GM12878 (cell line): ENCODE results near the gene SEMA3A. TPM values are rescaled to one million over a fixed set of nuclear protein-coding genes. Genes with fewer than 3 reads are reported as not detected.

Source experiments
- ATAC-seq: fragments of 200-7000 bp; cut with Tn5 transposase; 3 replicates; pipeline ENCODE4 v1.9.1; 2020; ENCODE audit warnings: mild to moderate bottlenecking, moderate library complexity
- BruUV-seq: library from RNA; stranded (reverse); fragments of 400-500 nt; replicated peaks from 2 replicates; lab custom pipeline; 2021; lab: Mats Ljungman, UMichigan
- CTCF ChIA-PET: fragments of 300-600 bp; sonication (Branson Sonifier 250); formaldehyde crosslinking; extraction: SDS; loops from one replicate; lab custom pipeline; 2021; ENCODE audit warnings: inconsistent platforms; lab: Yijun Ruan, JAX
- POLR2A ChIA-PET: fragments of 350-600 bp; formaldehyde crosslinking; extraction: SDS; loops from one replicate; lab custom pipeline; 2021; ENCODE audit warnings: inconsistent platforms; lab: Charles Lee
- RAD21 ChIA-PET: fragments of 300-600 bp; sonication (Branson Sonifier 250); formaldehyde crosslinking; loops from one replicate; lab custom pipeline; 2023; ENCODE audit warnings: antibody characterized with exemption; ENCODE audit not compliant: unreplicated experiment; lab: Charles Lee
- SMC1A ChIA-PET: fragments of 300-600 bp; sonication (Branson Sonifier 250); formaldehyde crosslinking; loops from one replicate; lab custom pipeline; 2023; ENCODE audit not compliant: unreplicated experiment, uncharacterized antibody; lab: Charles Lee
- DNase-seq: peaks from one replicate; pipeline ENCODE4 v3.0.0-alpha.2; 2011; ENCODE audit warnings: low read depth, low spot score
- FAIRE-seq: peaks from 3 replicates; lab custom pipeline; 2011; peaks lifted over from hg19 to GRCh38; lab: Jason Lieb, UNC
- H2AFZ ChIP-seq: 2 replicates; pipeline ENCODE4 v1.6.0; 2011; ENCODE audit warnings: low read depth, low read length, control low read depth; ENCODE audit not compliant: control insufficient read depth
- H3K27ac ChIP-seq: 2 replicates; pipeline ENCODE4 v1.5.1; 2011; ENCODE audit warnings: control low read depth; ENCODE audit not compliant: control insufficient read depth, insufficient read depth
- H3K27me3 ChIP-seq, 2 experiments: replicated peaks in 1 of 2; 2 replicates each; pipeline versions ENCODE4 v1.6.0 to v1.6.1; 2011; ENCODE audit warnings: low read length in 1 of 2; ENCODE audit not compliant: control insufficient read depth in 2 of 2, insufficient read depth in 2 of 2
- H3K36me3 ChIP-seq, 2 experiments: 2 replicates each; pipeline ENCODE4 v1.5.1; 2011; ENCODE audit warnings: low read length in 1 of 2; ENCODE audit not compliant: control insufficient read depth in 2 of 2, insufficient read depth in 2 of 2
- H3K4me1 ChIP-seq: 2 replicates; pipeline ENCODE4 v1.6.1; 2011; ENCODE audit warnings: mild to moderate bottlenecking, low read length, moderate library complexity, mixed read lengths; ENCODE audit not compliant: control insufficient read depth, insufficient read depth
- H3K4me2 ChIP-seq: 2 replicates; pipeline ENCODE4 v1.6.0; 2011; ENCODE audit warnings: control low read depth; ENCODE audit not compliant: control insufficient read depth, insufficient read depth
- H3K4me3 ChIP-seq: fragments of 200-600 bp; sonication (generic); 2 replicates; pipeline ENCODE4 v1.5.1; 2016
- H3K79me2 ChIP-seq: 2 replicates; pipeline ENCODE4 v1.6.0; 2011; ENCODE audit warnings: low read length; ENCODE audit not compliant: control insufficient read depth, insufficient read depth
- H3K9ac ChIP-seq: 2 replicates; pipeline ENCODE4 v1.8.0; 2011; ENCODE audit warnings: low read length, control low read depth, mixed read lengths; ENCODE audit not compliant: control insufficient read depth, insufficient read depth
- H3K9me3 ChIP-seq: replicated peaks from 3 replicates; pipeline ENCODE4 v1.5.1; 2011; ENCODE audit warnings: mild to moderate bottlenecking, low read length; ENCODE audit not compliant: control insufficient read depth, insufficient read depth
- H4K20me1 ChIP-seq: 2 replicates; pipeline ENCODE4 v1.6.0; 2011; ENCODE audit not compliant: control insufficient read depth, insufficient read depth
- EGR1 ChIP-seq, 2 experiments: IDR thresholded peaks; 1 replicate in 1 of 2; 2 replicates in 1 of 2; pipeline ENCODE4 v1.6.1; 2011 to 2012; ENCODE audit warnings: low read depth in 2 of 2, low read length in 2 of 2, borderline replicate concordance in 1 of 2, mild to moderate bottlenecking in 1 of 2, moderate library complexity in 1 of 2
- FOS ChIP-seq: IDR thresholded peaks from 3 replicates; pipeline ENCODE4 v1.6.1; 2011; ENCODE audit warnings: borderline replicate concordance; ENCODE audit not compliant: insufficient read length; ENCODE audit errors: extremely low read depth
- NBN ChIP-seq: fragments of 450-650 bp; IDR thresholded peaks from 2 replicates; pipeline ENCODE4 v1.6.1; 2016
- NFIC ChIP-seq: IDR thresholded peaks from 2 replicates; pipeline ENCODE4 v1.6.1; 2012; ENCODE audit warnings: low read depth, mild to moderate bottlenecking, inconsistent platforms, low read length, moderate library complexity
- PML ChIP-seq: IDR thresholded peaks from 2 replicates; pipeline ENCODE4 v1.6.1; 2012; ENCODE audit warnings: low read length, inconsistent platforms
- POU2F2 ChIP-seq: IDR thresholded peaks from 3 replicates; pipeline ENCODE4 v1.6.1; 2011; ENCODE audit warnings: low read depth, mild to moderate bottlenecking, low read length, borderline replicate concordance
- SP1 ChIP-seq: IDR thresholded peaks from one replicate; pipeline ENCODE4 v1.6.1; 2011; ENCODE audit warnings: low read depth, low read length
- TCF7 ChIP-seq: IDR thresholded peaks from 2 replicates; pipeline ENCODE4 v1.6.1; 2014; ENCODE audit warnings: antibody characterized with exemption, borderline replicate concordance
- YBX1 ChIP-seq: fragments of 450-650 bp; IDR thresholded peaks from 2 replicates; pipeline ENCODE4 v1.6.1; 2016; ENCODE audit warnings: antibody characterized with exemption
- ZNF217 ChIP-seq: fragments of 450-650 bp; IDR thresholded peaks from 2 replicates; pipeline ENCODE4 v1.6.1; 2017; ENCODE audit warnings: antibody characterized with exemption, mild to moderate bottlenecking
- ZSCAN29 ChIP-seq: fragments of 450-650 bp; IDR thresholded peaks from 2 replicates; pipeline ENCODE4 v1.6.1; 2017; ENCODE audit warnings: mild to moderate bottlenecking, moderate library complexity
- in situ Hi-C: fragments of 300-500 bp; cut with MboI; formaldehyde crosslinking; loops from 9 replicates; pipeline ENCODE4 v1.14.3; 2018; ENCODE audit warnings: mixed read lengths
- intact Hi-C: fragments of 100-400 bp; cut with micrococcal nuclease; formaldehyde crosslinking; loops from one replicate; pipeline ENCODE4 v1.14.2; 2022; ENCODE audit not compliant: unreplicated experiment
- polyA plus RNA-seq, 11 experiments: library from polyadenylated mRNA; depleted of rRNA in 4 of 11; unstranded in 6 of 11; stranded (reverse) in 5 of 11; fragments of >200 nt; fragmentation: Nextera tagmentation in 4 of 11; fragmentation: Illumina TruSeq in 1 of 11; extraction: Ambion mirVana in 4 of 11; extraction: Trizol in 1 of 11; gene quantifications; 1 replicate in 1 of 11; 2 replicates in 10 of 11; pipeline versions ENCODE4 v1.2.1 to v1.2.3, GENCODE V29; 2011 to 2016; ENCODE audit warnings: inconsistent platforms in 2 of 11, missing spikeins in 2 of 11, low read depth in 1 of 11
- total RNA-seq, 4 experiments: library from RNA; depleted of rRNA in 3 of 4; stranded (reverse); fragments of >200 nt in 3 of 4; fragmentation: Illumina TruSeq in 1 of 4; extraction: Trizol in 1 of 4; gene quantifications; 2 replicates each; pipeline versions ENCODE4 v1.2.1 to v1.2.3, GENCODE V29; 2013 to 2021
- TF ChIP-seq, protein P1 (sequence below): IDR thresholded peaks from 2 replicates; pipeline ENCODE4 v1.6.1; 2011; ENCODE audit warnings: borderline replicate concordance, low read depth, mild to moderate bottlenecking, moderate library complexity, low read length; ENCODE audit not compliant: insufficient read depth, poor library complexity, severe bottlenecking
- TF ChIP-seq, protein P2 (sequence below): IDR thresholded peaks from 2 replicates; pipeline ENCODE4 v1.6.1; 2012; ENCODE audit warnings: improper control_type of control experiment, low read depth, low read length; ENCODE audit not compliant: insufficient replicate concordance
- TF ChIP-seq, protein P3 (sequence below): fragments of 150-350 bp; IDR thresholded peaks from 2 replicates; pipeline ENCODE4 v1.6.1; 2014; ENCODE audit warnings: mild to moderate bottlenecking, low read depth, low read length
- TF ChIP-seq, protein P4 (sequence below): fragments of 450-650 bp; IDR thresholded peaks from 2 replicates; pipeline ENCODE4 v1.6.1; 2017; ENCODE audit warnings: antibody characterized with exemption, mild to moderate bottlenecking, moderate library complexity

SEMA3A gene
- total and polyA plus RNA-seq, 10 of the 15 experiments (the other 5 are each of a cell fraction or from before 2014, with no cell fraction given): 0.01 to 3.3 (median 0.24) TPM

DNA sequence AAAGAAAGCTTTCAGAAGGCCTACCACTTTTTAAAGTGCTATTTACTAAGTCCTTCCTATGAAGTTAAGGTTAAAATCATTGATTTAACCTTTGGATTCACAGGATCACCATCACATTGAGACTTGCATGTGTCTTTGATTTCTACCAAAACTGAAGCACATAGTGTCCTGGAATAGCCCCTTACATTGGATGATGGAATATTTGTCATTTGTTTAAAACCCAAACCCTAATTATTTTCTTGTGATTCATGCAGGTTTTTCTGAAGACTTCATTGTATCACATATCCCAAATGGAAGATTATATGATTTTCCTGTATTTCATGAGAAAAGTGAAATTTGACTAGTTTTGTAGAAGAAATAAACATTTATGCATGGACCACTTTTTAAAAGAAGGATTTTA, 3.3 kb downstream of the SEMA3A start:
- no peaks in the 10 kb centered on the region for H3K4me1 ChIP-seq
- no peaks in the 10 kb centered on the region for H3K36me3 ChIP-seq
- no peak overlapping the region for H3K4me3 ChIP-seq
- in situ Hi-C loops (no loop called here), intact Hi-C loops (no loop called here)
- H3K9ac ChIP-seq: no peak overlapping the region
- no peak for DNase-seq
- H3K27me3 ChIP-seq: no peaks in the 10 kb centered on the region
- no peaks in the 10 kb centered on the region for H3K79me2 ChIP-seq
- SMC1A ChIA-PET: interaction anchor here (0.6 to 1.2 kb wide), 4 partner anchors 78 to 831 kb away, joined by 3 to 4 read pairs (median 4); no protein-coding TSS in a partner anchor
- H4K20me1 ChIP-seq: no peaks in the 10 kb centered on the region
- no peaks in the 10 kb centered on the region for H3K9me3 ChIP-seq
- no peak for FAIRE-seq
- H2AFZ ChIP-seq: no peak overlapping the region
- POLR2A ChIA-PET: no interaction called here
- CTCF ChIA-PET: interaction anchor here (2.7 kb wide), 1 partner anchor 255 kb away, joined by 8 read pairs; no protein-coding TSS in a partner anchor
- no peak overlapping the region for H3K27ac ChIP-seq
- ATAC-seq: no peak
- no TSS peak for BruUV-seq
- H3K4me2 ChIP-seq: no peak overlapping the region
- RAD21 ChIA-PET: interaction anchor here (0.8 kb wide), 2 partner anchors 198 to 257 kb away, joined by 3 read pairs; no protein-coding TSS in a partner anchor
- TF ChIP-seq FOS (no peak), TCF7 (no peak), PML (no peak), YBX1 (no peak), NFIC (no peak), ZSCAN29 (no peak), EGR1 (IDR thresholded peaks at IDR 0.05; ENCODE audit: borderline replicate concordance in 1 of 2, low read depth in 2 of 2, low read length in 2 of 2) (no peak), POU2F2 (no peak), ZNF217 (no peak), NBN (no peak), SP1 (no peak)
- TF ChIP-seq, protein P1, sequence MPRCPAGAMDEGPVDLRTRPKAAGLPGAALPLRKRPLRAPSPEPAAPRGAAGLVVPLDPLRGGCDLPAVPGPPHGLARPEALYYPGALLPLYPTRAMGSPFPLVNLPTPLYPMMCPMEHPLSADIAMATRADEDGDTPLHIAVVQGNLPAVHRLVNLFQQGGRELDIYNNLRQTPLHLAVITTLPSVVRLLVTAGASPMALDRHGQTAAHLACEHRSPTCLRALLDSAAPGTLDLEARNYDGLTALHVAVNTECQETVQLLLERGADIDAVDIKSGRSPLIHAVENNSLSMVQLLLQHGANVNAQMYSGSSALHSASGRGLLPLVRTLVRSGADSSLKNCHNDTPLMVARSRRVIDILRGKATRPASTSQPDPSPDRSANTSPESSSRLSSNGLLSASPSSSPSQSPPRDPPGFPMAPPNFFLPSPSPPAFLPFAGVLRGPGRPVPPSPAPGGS: no peak
- TF ChIP-seq, protein P2, sequence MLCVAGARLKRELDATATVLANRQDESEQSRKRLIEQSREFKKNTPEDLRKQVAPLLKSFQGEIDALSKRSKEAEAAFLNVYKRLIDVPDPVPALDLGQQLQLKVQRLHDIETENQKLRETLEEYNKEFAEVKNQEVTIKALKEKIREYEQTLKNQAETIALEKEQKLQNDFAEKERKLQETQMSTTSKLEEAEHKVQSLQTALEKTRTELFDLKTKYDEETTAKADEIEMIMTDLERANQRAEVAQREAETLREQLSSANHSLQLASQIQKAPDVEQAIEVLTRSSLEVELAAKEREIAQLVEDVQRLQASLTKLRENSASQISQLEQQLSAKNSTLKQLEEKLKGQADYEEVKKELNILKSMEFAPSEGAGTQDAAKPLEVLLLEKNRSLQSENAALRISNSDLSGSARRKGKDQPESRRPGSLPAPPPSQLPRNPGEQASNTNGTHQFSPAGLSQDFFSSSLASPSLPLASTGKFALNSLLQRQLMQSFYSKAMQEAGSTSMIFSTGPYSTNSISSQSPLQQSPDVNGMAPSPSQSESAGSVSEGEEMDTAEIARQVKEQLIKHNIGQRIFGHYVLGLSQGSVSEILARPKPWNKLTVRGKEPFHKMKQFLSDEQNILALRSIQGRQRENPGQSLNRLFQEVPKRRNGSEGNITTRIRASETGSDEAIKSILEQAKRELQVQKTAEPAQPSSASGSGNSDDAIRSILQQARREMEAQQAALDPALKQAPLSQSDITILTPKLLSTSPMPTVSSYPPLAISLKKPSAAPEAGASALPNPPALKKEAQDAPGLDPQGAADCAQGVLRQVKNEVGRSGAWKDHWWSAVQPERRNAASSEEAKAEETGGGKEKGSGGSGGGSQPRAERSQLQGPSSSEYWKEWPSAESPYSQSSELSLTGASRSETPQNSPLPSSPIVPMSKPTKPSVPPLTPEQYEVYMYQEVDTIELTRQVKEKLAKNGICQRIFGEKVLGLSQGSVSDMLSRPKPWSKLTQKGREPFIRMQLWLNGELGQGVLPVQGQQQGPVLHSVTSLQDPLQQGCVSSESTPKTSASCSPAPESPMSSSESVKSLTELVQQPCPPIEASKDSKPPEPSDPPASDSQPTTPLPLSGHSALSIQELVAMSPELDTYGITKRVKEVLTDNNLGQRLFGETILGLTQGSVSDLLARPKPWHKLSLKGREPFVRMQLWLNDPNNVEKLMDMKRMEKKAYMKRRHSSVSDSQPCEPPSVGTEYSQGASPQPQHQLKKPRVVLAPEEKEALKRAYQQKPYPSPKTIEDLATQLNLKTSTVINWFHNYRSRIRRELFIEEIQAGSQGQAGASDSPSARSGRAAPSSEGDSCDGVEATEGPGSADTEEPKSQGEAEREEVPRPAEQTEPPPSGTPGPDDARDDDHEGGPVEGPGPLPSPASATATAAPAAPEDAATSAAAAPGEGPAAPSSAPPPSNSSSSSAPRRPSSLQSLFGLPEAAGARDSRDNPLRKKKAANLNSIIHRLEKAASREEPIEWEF: no peak
- TF ChIP-seq, protein P3, sequence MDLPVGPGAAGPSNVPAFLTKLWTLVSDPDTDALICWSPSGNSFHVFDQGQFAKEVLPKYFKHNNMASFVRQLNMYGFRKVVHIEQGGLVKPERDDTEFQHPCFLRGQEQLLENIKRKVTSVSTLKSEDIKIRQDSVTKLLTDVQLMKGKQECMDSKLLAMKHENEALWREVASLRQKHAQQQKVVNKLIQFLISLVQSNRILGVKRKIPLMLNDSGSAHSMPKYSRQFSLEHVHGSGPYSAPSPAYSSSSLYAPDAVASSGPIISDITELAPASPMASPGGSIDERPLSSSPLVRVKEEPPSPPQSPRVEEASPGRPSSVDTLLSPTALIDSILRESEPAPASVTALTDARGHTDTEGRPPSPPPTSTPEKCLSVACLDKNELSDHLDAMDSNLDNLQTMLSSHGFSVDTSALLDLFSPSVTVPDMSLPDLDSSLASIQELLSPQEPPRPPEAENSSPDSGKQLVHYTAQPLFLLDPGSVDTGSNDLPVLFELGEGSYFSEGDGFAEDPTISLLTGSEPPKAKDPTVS: no peak
- TF ChIP-seq, protein P4, sequence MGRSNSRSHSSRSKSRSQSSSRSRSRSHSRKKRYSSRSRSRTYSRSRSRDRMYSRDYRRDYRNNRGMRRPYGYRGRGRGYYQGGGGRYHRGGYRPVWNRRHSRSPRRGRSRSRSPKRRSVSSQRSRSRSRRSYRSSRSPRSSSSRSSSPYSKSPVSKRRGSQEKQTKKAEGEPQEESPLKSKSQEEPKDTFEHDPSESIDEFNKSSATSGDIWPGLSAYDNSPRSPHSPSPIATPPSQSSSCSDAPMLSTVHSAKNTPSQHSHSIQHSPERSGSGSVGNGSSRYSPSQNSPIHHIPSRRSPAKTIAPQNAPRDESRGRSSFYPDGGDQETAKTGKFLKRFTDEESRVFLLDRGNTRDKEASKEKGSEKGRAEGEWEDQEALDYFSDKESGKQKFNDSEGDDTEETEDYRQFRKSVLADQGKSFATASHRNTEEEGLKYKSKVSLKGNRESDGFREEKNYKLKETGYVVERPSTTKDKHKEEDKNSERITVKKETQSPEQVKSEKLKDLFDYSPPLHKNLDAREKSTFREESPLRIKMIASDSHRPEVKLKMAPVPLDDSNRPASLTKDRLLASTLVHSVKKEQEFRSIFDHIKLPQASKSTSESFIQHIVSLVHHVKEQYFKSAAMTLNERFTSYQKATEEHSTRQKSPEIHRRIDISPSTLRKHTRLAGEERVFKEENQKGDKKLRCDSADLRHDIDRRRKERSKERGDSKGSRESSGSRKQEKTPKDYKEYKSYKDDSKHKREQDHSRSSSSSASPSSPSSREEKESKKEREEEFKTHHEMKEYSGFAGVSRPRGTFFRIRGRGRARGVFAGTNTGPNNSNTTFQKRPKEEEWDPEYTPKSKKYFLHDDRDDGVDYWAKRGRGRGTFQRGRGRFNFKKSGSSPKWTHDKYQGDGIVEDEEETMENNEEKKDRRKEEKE: no peak
